HG03108 (cell line): Measurements from ENCODE around the gene NEMP2.
"Not testable (repeated sequence)": the region's sequence is repeated elsewhere in the genome, so short reads cannot be mapped to it uniquely, and the experiment has no call there.

Experiments used
- ATAC-seq: cut with Tn5 transposase; IDR thresholded peaks from one replicate; pipeline ENCODE4 v1.9.1; 2021; ENCODE audit warnings: moderate library complexity; ENCODE audit not compliant: unreplicated experiment

NEMP2 gene

DNA sequence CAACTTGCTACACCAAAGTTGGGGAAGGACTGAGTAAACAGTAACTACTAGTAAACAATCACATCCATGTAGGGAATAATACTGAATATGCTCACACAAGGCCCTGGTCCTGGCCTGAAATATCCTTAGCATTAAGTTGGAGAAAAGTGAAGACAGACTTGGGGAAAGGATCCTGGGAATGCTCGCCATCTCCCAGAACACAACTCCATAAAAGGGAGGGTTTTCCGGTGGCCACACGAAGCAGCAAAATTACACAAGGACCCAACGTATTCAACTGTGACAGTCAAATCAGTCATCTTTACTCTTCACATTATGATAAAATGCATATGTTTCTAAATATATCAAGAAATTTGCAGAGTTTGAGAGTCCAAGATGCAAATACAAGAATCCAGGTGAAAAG is 7.3 kb downstream of the NEMP2 start:
- ATAC-seq = no peak

- ATAC-seq = no peak
These were observed 8.3 kb downstream of the NEMP2 start for GRCh38 chr2:190526105-190526750.

DNA sequence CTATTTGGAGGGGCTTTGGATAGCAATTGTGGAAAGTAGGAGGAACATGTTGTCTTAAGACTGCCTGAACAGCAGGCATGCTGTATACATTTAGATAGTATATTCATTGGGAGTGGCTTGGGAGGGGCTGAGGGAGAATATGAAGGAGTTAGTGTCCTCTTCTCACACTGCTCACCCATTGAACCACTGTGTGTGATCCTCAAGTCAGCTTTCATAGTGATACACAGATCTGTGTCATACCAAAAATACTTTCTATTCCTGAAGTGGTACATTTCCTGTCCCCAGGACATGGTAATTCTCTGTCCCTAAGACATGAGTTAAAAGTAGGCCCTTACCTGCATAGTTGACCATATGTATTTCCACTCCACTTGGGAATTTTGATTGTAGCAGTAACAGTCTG is 9.6 kb downstream of the NEMP2 start:
- ATAC-seq = no peak

DNA sequence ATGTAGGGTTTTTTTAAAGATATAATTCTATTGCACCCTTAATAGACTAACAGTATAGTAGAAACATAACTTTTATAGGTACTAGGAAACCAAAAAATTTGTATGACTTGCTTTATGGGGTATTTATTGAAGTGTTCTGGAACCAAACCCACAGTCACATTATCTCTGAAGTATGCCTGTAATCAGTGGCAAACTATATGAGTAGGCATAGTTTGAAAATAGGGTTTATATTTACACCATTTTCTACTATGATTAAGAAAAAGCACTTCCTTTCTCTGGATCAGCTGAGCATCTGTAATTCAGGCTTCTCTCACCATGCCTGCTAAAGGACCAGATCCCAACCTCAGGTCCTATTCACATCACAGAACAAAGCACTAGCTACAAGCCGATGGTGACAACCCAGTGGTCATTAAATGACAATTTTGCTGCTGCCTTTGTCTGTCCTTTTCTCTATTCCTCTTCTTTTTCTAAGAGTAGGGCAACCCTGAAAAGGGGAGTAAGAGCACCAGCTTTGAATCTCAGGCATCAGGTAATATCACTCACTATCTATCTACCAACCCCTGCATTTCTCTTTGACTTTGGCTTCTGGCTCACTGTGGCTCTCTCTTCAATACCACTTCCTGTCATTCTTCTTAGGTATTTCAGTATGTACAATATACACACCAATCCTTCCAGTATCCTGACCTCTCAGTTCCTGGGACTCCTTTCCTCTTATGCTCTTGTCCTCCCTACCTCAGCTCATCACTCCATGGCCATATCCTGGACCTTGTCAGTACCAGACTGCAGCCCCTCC is 14.4 kb downstream of the NEMP2 start:
- ATAC-seq = no peak

- ATAC-seq = no peak
These were observed 17.1 kb downstream of the NEMP2 start for GRCh38 chr2:190517468-190517867.

DNA sequence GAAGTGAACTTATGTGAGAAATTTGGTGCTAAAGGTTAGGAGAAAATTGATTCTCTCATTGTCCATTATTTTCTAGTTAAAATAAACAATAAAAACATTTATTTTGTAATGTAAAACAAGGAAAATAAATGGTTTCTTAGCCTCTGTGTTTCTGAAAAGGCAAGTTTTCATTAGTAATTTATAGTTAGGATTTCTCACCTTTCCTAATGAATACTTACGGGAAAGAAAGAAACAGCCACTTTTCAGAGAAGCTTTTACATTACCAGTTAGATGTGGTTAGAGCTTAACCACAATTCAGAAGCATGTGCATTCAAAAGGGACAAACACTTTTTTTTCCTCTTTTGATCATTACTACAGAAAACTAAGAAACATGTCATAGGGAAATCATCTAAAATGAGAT is 18.8 kb downstream of the NEMP2 start:
- ATAC-seq = peak; percentile 43

- no peak for ATAC-seq
These were observed 19.8 kb downstream of the NEMP2 start for GRCh38 chr2:190514676-190515075.

DNA sequence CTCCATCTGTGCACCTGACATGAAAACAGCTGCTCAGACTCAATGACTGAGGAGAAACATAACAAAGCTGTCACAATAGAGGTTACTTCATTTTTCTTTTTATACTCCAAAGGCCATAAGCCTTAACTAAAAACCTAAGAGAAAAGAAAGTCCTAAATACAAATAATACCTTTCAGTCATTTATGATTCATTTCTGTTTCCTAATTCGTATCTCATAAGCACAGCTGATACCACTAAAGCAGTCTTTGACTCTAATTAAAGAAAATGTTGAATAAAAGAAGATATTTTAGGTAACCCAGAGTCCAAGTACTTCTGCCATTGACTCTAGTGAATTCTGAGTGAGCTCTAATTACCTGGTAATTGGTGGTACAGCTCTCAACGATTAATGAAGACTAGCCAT is 20.6 kb downstream of the NEMP2 start:
- ATAC-seq = no peak

DNA sequence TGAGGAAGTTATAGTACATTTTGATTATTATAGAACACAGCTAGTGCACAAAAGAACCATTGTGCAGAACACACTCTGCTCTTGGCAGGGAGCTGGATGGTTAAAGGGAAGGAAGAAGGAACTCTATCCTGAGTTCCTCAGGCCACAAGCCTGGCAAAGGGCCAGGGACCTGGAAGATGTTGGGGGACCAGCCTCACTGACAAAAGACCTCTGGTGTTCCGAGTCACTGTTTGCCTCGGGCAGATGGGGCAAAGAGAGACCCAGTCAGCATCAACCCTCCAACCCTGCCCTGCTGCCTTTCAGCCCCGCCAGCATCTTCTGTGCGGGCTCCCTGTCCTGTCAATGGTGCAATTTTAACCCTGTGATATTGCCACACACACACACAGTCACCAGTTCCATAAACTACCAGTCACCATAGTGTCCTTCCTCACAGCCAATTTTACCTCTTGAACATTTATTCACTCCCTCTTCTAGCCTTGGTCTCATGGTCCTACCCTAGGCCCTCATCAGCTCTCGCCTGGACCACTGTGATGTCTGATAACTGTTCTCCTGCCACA is 21.9 kb downstream of the NEMP2 start:
- ATAC-seq = no peak

GRCh38 chr2:190511104-190511503 is 23.4 kb downstream of the NEMP2 start:
- no peak for ATAC-seq

DNA sequence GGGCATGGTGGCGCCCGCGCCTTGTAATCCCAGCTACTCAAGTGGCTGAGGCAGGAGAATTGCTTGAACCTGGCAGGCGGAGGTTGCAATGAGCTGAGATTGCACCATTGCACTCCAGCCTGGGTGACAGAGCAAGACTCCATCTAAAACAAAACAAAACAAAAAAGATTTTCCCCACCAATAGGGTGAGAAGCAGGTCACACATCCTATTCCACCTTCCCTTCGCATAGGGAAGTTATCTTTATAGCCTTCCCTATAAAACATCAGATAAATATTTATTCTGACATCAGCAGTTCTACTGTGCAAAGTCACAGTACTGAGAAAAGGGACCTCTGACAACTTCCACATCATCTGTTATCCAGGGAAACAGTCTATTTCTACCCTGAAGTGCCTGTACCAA is 24.6 kb downstream of the NEMP2 start:
- not testable (repeated sequence) for ATAC-seq

- no peak for ATAC-seq
These were observed 27.4 kb downstream of the NEMP2 start for GRCh38 chr2:190507135-190507534.

- ATAC-seq = no peak
These were observed 27.9 kb downstream of the NEMP2 start for GRCh38 chr2:190506666-190507065.

GRCh38 chr2:190505696-190506095 is 28.8 kb downstream of the NEMP2 start:
- no peak for ATAC-seq

GRCh38 chr2:190504912-190505311 is 29.6 kb downstream of the NEMP2 start:
- no peak for ATAC-seq

DNA sequence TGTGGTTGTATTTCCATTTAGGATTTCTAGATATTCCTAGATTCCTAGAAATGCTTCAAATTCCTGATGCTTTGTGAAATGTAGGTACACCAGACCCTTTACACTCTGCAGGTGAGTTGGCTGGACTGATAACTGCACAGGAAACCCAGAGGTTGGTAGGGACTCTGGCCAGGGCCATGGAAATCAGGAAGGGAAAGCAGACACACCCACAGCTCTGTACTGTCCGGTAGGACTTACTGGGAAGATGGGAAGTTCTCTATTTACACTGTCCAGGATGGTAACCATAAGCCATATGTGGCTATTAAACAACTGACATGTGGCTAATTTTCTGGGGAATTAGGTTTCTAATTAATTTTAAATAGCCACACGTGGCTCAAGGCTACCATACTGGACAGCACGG is 31.4 kb downstream of the NEMP2 start:
- ATAC-seq = no peak

DNA sequence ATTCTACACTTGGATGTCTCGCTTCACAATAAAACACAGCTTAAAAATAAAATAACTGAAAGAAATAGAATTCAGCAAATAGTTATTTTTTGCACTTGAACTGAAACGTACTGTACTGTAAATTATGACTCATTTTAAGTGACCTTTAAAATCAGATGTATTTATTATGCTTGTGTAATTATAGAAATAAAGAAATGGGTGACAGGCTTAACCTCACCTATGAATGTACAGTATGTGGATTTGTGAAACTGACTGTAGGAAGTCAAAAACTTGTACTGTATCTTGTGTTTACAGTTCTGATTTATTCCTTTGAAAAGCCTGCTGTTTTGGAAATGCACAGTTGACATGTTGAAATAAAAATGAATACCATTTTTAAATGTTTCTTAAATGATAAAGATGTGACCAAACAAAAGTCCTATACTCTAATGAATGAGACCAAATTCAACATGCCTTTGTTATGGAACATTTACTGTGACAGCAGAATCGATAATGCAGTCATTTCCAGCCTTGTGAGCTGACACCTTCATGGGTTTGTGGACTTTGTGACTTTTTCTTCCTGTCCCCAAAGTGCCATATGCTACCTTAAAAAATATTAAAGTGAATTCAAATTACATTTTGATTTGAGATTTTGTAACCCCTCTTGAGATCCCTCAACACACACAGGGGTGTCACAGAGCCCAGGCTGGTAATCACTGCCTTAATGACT is 32.7 kb downstream of the NEMP2 start:
- no peak for ATAC-seq

GRCh38 chr2:190501231-190501630 is 33.3 kb downstream of the NEMP2 start:
- no peak for ATAC-seq

- ATAC-seq = no peak
These were observed 34.4 kb downstream of the NEMP2 start for GRCh38 chr2:190500054-190500502.

GRCh38 chr2:190499273-190499672 is 35.2 kb downstream of the NEMP2 start:
- no peak for ATAC-seq

DNA sequence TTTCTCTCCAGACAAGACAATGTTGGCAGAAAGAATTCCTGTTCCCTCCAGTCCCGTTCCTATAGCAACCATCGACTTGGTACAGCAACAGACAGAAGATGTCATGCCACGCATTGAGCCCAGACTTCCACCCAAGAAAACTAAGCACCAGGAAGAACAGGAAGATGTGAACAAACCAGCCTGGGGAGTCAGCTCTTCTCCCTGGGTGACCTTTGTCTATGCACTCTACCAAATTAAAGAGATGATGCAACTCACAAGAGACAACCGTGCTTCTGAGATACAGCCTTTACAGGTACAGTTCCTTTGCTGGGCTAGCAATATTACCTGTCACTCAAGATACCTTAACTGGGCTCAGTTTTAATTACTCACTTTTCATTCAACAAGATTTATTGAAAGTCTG is 37.1 kb downstream of the NEMP2 start:
- no peak for ATAC-seq
